Hematopoietic multipotent progenitor cell treated with erythropoietin and hydrocortisone succinate and interleukin-3 and kit ligand, for 17 days (in vitro differentiated cells): Measurements from ENCODE around the gene GPR152.
A peak's percentile ranks its signal among the peaks of the same experiment; 100 is the strongest.
"Not testable (repeated sequence)": the region's sequence is repeated elsewhere in the genome, so short reads cannot be mapped to it uniquely, and the experiment has no call there.

Source experiments
- DNase-seq: peaks from one replicate; pipeline ENCODE4 v3.0.0-alpha.2; 2015; ENCODE audit warnings: low spot score

Gene GPR152

GRCh38 chr11:67439321-67440228, 13.0 kb downstream of the GPR152 start:
- peak; percentile 22 for DNase-seq

GRCh38 chr11:67438158-67438902, 14.2 kb downstream of the GPR152 start:
- no peak for DNase-seq

- DNase-seq, result no peak
Observed at GRCh38 chr11:67437809-67438157, 14.7 kb downstream of the GPR152 start.

- DNase-seq, result no peak
Observed at GRCh38 chr11:67437082-67437808, 15.3 kb downstream of the GPR152 start, which contains the start of gene PTPRCAP. Gene PTPRCAP, minus strand, starts transcription at chr11:67437682. Its CDS starts 63 bp downstream, at chr11:67437619.

GRCh38 chr11:67436459-67437081, 16.0 kb downstream of the GPR152 start:
- DNase-seq, result no peak

- no peak for DNase-seq
Observed at GRCh38 chr11:67435727-67436458, 16.6 kb downstream of the GPR152 start.

GRCh38 chr11:67435031-67435726, 17.4 kb downstream of the GPR152 start:
- DNase-seq, result no peak

GRCh38 chr11:67434395-67434881, 18.1 kb downstream of the GPR152 start:
- no peak for DNase-seq

- DNase-seq, result no peak
Observed at GRCh38 chr11:67433536-67434394, 18.8 kb downstream of the GPR152 start.

- no peak for DNase-seq
Observed at GRCh38 chr11:67432655-67433349, 19.7 kb downstream of the GPR152 start.

GRCh38 chr11:67431346-67432249, 20.9 kb downstream of the GPR152 start:
- no peak for DNase-seq

GRCh38 chr11:67429722-67430121, 22.8 kb downstream of the GPR152 start:
- DNase-seq, result no peak

- peak; percentile 37 for DNase-seq
Observed at GRCh38 chr11:67429038-67429668, 23.4 kb downstream of the GPR152 start.

- DNase-seq, result peak; percentile 99
Observed at GRCh38 chr11:67428052-67429001, 24.2 kb downstream of the GPR152 start, which contains the start of gene RPS6KB2. Gene RPS6KB2, plus strand, starts transcription at chr11:67428494. Its CDS starts 52 bp downstream, at chr11:67428546.

GRCh38 chr11:67427364-67427859, 25.1 kb downstream of the GPR152 start:
- DNase-seq, result not testable (repeated sequence)
